Activated T-cell treated with anti-CD3 and anti-CD28 coated beads for 4 hours (primary cell): Measurements from ENCODE around the gene TTC39C.

Source experiments
- DNase-seq: peaks from one replicate; pipeline ENCODE4 v3.0.0-alpha.2; 2020

TTC39C gene

DNA sequence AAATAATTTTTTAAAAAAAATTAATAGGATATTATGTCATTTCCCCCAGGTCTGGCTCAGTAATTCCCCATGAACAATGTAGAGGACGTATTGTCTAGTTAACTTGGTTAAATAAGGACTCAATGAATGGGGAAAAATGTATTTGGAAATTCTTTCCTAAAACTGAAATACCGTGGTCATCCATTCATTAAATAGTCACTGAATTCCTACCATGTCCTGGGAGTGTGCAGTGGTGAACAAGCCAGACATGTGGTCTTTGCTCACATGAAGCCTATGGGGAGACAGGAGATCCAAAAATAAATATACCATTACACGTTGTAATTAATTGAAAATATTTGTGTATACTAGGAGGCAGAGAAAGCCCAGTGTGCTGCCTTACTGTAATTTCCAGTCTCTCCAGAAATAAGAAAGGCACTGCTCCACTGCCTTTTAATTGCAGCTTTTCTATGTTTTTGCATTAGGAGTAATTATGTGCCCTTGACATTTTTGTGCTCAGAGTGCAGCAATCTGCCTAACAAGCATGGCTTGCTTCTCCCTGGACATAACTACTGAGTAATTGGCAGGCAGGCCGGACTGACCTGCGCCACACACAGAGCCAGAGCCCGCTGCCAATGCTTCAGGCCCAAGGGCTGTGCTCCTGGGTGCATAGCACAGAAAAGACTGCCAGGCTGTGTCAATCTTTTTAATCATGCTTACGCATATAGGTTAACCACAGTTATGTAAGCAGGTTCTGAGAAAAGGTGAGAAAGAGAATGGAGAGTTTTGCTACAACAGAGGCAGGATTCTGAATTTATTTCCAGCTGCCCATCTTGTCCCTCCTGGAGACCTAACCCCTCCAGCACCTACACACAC, 22.2 kb upstream of the TTC39C start:
- no peak for DNase-seq

DNA sequence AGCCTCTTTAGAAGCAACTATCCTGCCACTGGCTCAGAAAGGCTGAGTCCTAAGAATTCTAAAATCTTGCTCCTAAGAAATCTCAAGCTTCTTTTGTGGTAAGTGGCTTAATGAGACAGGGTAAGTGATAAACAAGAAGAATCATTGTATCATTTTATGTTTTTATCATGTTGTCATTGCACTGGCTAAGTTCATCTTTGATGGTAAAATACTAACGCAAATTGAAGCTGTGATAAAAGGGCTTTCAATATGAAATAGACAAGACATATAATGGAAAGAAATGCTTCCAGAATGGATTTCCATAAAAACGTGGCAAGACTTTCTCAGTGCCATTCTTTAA, 21.6 kb upstream of the TTC39C start:
- DNase-seq, result no peak

DNA sequence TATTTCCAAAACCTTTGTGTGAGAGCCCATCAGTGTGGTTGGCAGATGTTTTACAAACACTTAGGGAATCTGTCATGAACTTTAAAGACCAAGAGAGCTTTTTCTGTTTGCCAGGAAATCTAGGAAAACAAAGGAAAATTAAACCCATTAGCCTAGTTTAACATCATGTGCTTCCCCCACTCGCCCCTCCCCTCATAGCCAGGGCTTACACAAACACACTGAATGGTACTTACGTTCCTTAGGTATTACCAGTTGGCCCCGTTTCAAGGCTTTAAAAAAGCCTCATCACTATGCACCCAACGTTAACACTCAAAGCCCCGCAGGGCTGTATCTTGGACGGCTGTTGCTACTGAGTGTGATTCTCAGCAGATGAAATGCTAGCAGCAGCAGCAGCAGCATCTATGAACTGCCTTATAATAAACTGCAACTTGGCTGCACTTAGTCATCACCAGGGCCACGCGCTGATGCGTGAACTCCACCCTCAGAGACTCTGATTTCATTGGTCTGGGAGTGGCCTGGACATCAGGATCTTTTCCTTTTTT, 20.1 kb upstream of the TTC39C start:
- no peak for DNase-seq

DNA sequence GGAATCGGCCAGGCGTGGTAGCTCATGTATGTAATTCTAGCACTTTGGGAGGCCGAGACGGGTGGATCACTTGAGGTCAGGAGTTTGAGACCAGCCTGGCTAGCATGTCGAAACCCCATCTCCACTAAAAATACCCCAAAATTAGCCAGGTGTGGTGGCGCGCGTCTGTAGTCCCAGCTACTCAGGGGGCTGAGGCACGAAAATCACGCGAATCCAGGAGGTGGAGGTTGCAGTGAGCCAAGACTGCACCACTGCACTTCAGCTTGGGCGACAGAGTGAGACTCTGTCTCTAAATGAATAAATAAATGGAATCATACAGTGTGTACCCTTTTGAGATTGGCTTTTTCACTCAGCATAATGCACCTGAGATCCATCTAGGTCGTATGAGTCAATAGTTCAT, 19.4 kb upstream of the TTC39C start:
- DNase-seq, result no peak

DNA sequence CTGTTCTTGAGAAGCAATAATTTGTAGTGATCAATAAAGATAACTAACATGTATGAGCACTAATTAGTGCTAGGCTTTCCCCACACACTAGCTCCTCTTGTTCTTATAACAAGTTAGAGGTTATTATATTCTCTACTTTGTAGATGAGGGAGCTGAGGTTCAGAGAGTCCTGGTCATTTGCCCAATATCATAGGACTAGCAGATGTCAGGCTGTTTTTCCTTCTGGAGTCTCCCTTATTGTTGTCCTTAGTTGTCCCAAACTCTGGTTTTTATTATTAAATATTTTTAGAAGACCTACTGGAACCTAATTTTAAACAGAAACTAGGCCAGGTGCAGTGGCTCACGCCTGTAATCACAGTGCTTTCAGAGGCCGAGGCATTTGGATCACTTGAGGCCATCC, 16.5 kb upstream of the TTC39C start:
- DNase-seq, result no peak

DNA sequence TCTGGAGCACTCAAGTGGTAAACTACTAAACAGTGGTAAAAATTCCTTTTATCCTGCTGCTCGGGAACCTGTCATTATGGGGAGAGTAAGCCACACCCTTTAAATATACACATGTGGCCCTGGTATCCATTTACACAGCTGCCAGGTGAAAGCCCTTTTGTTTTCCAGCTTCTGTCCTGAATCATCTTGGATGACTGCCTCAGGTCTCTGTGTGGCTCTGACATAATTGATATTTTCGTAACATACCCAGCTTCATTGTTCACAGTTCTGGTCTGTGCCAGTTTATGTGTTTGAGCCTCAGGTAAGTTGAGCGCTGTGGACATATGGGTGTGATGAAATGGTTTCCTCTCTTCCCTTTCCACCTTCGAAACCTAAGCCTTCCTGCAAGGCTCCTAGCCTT, 15.7 kb upstream of the TTC39C start:
- no peak for DNase-seq

DNA sequence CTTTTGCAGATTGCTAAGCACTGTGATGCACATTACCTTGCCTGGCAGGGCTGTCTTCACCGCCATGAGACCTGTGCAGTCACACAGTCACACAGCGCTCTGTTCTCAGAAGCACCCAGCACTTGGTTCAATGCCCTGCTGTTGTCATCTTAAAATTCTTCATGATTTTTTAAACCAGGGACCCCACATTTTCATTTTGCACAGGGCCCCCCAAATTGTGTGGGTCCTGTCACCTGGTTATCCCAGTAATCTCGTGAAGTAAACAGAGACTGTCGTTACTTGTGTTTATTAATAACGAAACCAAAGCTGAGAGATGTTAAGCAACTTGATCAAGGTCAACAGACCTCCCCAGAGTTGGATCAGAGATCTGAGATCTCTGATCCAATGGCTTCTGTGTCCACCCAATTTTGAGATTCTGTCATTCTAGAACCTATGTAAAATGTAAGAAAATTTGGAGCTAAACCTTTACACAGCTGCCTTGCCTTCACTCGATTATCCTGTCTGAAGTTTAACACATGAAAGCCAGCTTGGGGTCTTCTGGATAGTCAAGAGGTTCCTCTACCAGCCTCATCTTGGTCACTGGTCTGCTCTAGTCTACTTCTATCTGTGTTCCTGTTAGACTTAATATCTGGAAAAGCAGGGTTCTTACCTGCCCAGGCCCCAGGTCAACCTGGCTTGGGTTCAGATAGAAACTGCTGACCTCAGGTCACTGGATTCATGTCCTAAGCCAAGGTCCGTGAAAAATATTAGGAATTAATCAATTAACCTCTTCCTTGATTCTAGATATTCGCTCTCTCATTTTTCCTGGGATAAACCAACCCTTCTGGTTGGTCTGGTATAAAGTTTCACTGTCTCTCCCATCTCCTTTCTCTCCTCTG, 13.7 kb upstream of the TTC39C start:
- DNase-seq, result no peak

DNA sequence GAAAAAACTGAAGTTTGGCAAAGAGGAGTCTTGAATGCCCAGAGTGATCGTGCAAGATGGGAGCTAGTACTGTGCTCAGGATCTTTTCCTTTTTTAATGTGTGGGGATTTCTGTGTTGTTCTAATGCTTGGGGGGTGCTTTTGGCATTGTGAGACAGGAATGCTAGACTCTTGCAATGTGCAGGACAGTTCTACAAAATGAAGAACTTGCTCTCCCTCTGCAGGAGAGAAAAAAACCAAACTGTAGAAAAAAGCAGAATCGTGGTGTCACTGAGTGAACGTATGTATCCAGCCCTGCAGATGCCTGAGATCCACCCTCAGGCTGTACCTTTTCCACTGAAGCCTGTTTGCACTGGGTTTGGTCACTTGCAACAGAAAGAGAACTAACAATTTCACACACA, 12.1 kb upstream of the TTC39C start:
- no peak for DNase-seq

DNA sequence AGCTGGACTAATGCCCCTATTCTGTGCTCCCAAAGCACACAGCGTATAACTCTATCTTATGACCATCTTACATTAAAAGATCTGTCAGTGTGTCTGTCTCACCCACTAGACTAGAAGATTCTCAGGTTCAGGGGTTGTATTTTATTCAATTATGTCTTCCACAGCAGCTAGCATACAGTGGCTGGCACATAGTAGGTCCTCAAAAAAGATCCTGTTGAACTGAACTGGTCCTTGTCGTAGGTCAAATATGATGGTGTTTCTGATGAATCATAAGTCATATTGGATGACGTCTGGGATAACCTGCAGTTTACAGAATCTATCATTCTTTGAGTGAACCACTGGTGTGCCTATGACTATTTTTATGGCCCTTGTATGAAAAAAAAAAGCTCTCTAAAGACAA, 11.3 kb upstream of the TTC39C start:
- DNase-seq, result no peak

DNA sequence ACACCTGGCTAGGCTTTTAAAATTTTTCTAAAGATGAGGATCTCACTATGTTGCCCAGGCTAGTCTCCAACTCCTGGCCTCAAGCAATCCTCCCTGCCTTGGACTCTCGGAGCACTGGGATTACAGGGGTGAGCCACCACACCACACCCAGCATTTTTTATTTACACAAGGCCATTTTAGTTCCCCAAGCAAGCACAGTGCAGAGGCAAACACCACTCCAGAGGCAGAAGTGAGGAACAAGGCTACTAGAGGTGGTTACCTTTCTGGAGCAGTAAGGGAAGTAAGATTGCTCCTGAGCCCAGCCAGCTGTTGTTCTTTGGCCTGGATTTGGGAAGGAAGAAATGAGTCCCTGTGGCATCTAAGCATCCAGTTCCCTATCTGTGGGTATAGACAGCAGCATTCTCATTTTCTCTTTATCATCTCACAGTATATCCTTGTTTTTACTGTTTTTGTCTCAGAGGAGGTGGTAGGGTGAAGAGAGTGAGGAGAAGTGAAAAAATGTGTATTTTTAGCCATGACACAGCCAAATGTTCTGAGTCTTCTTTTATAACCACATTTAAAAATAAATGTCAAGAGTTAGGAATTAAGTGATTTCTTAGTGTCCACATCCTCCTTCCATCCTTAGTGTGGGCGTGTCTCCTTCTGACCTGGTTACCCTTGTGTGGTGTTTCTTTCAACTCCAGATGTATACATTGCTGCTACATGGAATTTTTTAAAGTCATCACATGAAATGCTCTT, 10.5 kb upstream of the TTC39C start:
- DNase-seq, result no peak

DNA sequence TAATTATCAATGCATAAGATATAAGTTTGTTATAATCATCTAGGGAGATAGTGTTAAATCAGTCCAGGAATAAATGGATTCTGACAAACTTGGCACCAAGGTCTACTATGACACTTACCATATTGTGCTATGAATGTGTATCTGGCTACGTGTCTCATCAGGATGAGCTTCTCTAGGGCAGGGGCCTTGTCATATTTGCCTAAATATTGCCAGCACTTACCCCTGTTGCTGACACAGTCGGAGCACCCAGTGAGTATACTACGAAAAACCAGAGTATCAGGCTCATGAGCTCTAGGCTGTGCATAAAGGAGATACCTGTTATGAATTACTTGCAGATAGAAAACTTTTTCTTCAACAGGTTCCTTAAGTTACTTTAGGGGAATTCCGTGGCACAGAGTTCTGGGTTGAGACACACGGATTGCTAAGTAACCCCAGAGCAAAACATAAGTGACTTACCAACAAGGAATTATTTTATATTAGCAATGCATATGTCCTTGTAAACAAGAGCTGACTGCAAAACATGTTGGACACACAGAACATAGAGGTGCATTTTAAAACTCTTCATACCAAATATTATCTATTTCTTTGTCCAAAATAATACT, 7.7 kb upstream of the TTC39C start:
- DNase-seq, result no peak

DNA sequence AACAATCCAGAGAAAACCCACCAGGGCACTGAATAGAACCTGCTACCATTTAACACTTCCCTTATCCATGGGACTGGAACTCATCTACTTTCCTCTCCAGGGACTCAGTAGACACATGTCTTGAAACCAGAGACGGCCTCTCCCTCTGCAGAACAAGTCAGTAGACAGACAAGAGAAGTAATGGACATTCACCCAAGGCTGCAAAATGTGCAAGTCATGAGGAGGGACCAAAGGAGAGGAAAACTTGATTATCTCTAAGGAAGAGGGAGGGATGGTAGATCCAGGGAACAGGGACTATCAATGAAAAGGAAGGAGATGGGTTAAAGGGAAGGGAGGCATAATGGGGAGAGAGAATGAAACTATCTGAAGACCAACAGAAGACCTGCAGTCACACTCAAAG, 5.3 kb upstream of the TTC39C start:
- no peak for DNase-seq

DNA sequence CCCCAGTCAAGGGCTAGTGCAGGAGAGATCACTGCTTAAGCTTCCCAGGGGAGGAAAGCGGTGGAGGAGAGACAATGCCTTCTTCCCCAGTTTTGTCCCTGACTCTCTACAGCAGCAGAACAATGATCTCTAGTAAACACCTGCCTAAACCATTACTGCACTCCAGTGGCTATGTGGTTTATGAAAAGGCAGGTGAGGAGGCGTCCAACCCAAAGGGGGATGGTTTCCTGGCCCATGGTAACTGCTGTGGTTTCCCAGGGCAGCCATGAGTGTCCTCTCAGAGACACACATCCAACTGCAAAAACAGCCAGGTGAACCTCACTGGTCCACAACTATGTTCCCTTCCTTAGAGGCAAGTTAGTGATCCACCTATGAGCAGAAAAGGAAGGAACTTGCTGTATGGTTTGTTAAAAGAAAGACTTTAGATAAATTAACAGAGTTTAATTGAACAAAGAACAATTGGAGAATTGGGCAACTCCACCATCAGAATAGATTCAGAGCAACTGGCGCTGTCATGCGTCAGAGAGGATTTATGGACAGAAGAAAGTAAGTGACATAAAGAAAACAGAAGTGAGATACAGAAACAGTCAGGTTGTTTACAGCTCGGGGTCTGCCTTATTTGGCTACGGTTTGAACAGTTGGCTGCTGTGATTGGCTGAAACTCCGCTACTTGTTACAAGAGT, 4.8 kb upstream of the TTC39C start:
- no peak for DNase-seq

DNA sequence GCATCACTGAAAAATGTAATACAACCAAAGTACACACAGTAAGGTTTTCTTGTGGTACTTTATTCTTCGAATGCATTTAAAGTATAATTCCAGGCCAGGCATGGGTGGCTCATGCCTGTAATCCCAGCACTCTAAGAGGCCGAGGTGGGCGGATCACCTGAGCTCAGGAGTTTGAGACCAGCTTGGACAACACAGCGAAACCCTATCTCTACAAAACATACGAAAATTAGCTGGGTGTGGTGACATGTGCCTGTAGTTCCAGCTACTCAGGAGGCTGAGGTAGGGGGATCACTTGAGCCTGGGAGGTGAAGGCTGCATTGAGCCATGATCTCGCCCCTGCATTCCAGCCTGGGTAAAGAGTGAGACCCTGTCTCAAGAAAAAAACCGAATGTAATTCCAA, 3.9 kb upstream of the TTC39C start:
- DNase-seq, result no peak

DNA sequence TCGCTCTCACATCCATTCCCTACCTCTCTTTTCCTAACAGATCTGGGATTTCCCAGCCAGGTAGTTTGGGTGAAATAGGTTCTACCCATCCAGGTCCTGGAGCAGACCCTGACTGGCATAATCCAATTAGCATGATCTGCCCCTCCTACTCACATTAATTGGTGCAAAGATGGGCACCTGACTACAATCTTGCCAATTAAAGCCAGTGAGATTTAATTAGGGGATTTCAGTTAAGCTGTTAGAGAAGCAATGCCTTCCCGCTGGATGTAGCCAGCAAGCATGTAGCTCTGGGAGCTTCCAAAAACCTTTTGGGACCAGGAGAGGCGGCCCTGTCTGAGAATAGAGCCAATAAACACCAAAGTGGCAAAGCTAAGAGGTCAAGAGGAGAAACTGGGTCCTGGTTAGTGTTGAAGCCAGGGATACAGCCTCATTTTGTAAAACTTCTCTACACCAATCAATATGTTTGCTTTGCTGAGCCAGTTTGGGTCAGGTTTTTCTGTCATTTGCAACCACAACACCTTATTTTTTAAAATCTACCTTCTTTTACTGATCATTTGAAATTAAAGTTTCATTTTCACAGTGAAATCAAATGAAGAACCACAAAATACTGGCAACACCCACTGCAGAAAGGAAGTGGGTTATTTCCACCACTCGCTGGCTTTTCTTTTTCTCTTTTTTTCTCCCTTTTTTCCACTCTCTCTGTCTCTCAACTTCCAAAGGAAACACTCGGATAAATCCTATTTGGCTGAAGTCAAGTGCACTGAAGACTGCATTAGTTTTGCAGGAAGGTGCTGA, 3.2 kb upstream of the TTC39C start:
- no peak for DNase-seq

DNA sequence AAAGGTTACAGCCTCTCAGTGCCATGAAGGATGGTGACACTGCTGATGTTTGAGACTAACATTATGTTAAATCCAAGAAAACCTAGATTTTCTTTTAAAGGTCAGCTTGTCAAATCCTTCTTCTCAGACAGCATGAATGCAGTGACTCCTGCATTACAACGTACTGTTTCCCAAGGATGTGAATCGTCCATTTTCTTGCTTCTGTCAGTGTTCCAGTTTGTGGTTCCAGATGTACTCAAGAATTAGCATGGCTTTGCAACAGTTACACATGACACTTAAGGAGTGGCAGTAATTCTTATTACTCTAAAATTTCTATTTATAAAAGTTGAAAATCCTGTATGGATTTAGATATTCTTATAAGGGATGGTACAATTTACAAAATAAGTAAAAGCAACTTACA, 1.5 kb upstream of the TTC39C start:
- no peak for DNase-seq

DNA sequence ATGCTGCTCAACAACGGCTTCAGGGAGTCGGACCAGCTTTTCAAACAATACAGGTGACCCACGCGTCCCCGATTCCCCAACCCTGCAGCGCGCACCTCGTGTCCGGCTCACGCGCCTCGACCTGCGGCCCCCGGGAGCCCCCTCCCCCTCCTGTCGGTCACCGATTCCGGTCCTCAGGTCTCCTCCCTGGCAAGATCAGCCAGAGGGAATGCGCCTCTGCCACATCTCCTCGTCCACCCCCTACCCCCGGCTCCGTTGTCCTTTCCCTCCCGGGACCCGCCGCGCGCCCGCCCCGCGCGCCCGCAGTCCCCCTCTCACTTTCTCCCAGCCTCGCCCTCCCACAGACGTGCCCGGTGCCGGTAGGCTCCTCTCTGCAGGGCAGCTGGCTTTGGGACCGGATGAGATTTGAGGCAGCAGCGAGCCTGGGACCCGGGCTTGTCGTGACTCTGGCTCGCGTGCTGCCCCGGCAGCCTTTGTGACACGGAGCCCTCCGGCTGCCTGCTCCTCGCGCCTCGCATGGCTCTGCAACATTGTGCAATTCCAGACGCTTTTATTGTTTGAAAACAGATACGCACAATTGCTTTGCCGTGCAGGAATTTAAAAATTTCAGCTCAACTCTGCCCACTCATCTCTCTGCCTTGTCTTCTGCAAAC, 558 bp downstream of the TTC39C start:
- no peak for DNase-seq

DNA sequence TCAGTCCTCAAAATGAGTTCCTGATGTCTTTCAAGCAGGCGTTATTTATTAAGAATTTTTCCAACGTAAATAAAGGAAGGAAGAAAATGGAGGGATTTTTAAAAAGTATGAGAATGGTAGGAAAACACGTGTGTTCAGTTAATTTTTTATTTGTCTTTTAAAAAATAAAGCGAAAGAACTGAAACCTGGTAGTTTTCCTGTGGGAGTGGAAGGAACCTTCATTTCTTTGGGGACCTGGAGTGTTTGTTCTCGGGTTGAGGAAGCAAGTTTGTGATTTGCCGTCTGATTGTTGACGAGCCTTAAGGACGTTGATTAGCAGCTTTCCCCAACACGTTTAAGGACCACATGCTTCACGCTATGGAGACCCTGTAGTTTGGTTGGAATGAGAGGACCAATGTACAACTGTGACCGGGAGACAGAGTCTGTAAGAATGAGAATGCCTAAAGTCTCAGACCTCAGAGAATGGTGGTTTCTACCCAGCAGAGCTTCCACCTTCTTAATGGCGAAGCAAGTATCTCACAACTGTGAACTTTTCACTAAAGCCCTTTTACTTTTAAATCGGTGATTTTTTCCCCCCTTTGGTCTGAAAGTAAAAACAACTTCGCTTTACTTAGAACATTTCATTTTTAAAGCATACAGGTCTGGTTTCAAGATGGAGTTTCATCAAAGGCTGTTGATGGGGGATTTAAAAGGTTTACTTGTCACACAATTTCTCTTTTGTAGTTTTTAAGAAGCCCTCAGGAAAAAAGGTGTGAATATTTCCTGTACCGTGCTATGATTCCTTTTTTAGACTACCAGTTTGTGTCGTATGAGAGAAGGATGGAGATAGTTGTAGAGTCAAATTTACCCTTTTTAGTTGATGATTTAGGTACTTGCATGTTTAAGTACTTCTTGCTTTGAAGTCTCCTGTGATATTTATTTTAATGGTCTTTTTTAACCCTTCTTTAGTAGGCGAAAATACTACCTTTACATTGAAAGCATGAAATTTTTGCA, 1.4 kb downstream of the TTC39C start:
- no peak for DNase-seq

DNA sequence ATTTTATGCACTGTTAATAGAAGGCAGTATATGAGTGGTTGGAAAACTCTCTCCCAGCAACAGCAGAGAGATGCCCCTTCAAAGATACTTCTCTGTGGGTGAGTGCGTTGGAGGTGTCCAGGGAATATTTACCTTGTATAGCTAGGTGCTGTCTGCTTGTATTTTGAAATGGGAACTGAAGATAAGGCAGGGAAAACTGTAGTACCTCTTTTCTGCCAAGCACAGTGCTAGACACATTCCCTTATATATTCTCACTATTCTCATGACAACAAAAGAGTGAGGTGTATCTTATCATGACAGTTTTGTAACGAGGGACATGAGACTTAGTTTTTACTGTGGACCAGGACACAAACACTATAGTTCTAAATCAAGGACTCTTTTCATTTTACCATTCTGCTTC, 2.1 kb downstream of the TTC39C start:
- DNase-seq, result no peak
